SK-N-MC (cell line): ENCODE results near the gene ANKFN1.

Source experiments
- EZH2 ChIP-seq: fragments of 200-600 bp; sonication (generic); IDR thresholded peaks from one replicate; pipeline ENCODE4 v1.6.1; 2017; ENCODE audit warnings: antibody characterized with exemption
- FOXP2 ChIP-seq: optimal IDR thresholded peaks from 2 replicates; pipeline ENCODE3; 2011; ENCODE audit warnings: mild to moderate bottlenecking, moderate library complexity; ENCODE audit not compliant: insufficient read depth; ENCODE audit errors: extremely low read length, control extremely low read depth
- POLR2AphosphoS5 ChIP-seq: IDR thresholded peaks from 2 replicates; pipeline ENCODE4 v1.6.1; 2012; ENCODE audit warnings: mild to moderate bottlenecking, low read depth, low read length, borderline replicate concordance

DNA sequence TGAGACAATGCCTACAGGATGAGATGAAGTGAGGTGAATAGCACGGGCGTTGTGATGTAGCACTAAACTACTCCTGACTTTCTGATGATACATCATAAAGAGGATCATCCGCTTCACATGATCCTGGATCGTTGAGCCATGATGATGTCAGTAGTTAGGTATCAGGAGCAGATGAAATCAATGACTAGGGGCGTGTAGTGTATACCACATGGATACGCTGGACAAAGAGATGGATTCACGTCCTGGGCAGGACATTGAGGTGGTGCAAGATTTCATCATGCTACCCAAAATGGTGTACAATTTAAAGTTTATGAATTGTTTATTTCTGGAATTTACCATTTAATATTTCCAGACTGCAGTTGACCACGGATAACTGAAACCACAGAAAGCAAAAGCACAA, 156.6 kb downstream of the ANKFN1 start:
- no peak for TF ChIP-seq EZH2
- TF ChIP-seq POLR2AphosphoS5: no peak
- no peak for TF ChIP-seq FOXP2
